PC-3 (cell line): ENCODE measurements around the gene FAM177A1. TPM values are rescaled to one million over a fixed set of nuclear protein-coding genes. Genes with fewer than 3 reads are reported as not detected.
"Not testable (repeated sequence)": the region's sequence is repeated elsewhere in the genome, so short reads cannot be mapped to it uniquely, and the experiment has no call there.

Experiments
- ATAC-seq: fragments of 200-7000 bp; cut with Tn5 transposase; 2 replicates; pipeline ENCODE4 v1.9.1; 2020; ENCODE audit warnings: mild to moderate bottlenecking, moderate library complexity
- BruUV-seq: library from RNA; stranded (reverse); fragments of 400-500 nt; replicated peaks from 2 replicates; lab custom pipeline; 2021; lab: Mats Ljungman, UMichigan
- CTCF ChIA-PET: fragments of 300-600 bp; sonication (Branson Sonifier 250); formaldehyde crosslinking; loops from one replicate; lab custom pipeline; 2022; ENCODE audit warnings: antibody characterized with exemption; lab: Charles Lee
- POLR2A ChIA-PET: fragments of 300-600 bp; sonication (Branson Sonifier 250); formaldehyde crosslinking; loops from one replicate; lab custom pipeline; 2022; ENCODE audit warnings: antibody characterized with exemption; ENCODE audit not compliant: unreplicated experiment; lab: Charles Lee
- DNase-seq: peaks from one replicate; pipeline ENCODE4 v3.0.0-alpha.2; 2015
- H2AFZ ChIP-seq: fragments of 300-600 bp; sonication (generic); 2 replicates; pipeline ENCODE4 v1.6.0; 2016; ENCODE audit warnings: antibody characterized with exemption, low read length
- H3F3A ChIP-seq: fragments of 300-600 bp; sonication (generic); one replicate; pipeline ENCODE4 v1.6.0; 2017; ENCODE audit warnings: antibody characterized with exemption, low read length, control low read depth, mild to moderate bottlenecking; ENCODE audit not compliant: unreplicated experiment
- H3K27ac ChIP-seq: fragments of 300-600 bp; sonication (generic); 2 replicates; pipeline ENCODE4 v1.5.1; 2016; ENCODE audit warnings: mild to moderate bottlenecking, low read length
- H3K27me3 ChIP-seq: fragments of 300-600 bp; sonication (generic); 2 replicates; pipeline ENCODE4 v1.6.1; 2016; ENCODE audit warnings: low read length, mixed read lengths
- H3K36me3 ChIP-seq: fragments of 300-600 bp; sonication (generic); 2 replicates; pipeline ENCODE4 v1.6.1; 2016; ENCODE audit warnings: low read depth, mixed run types, low read length, mixed read lengths
- H3K4me1 ChIP-seq: fragments of 300-600 bp; sonication (generic); 2 replicates; pipeline ENCODE4 v1.5.1; 2016; ENCODE audit warnings: low read length; ENCODE audit not compliant: insufficient read depth
- H3K4me2 ChIP-seq: fragments of 300-600 bp; sonication (generic); 2 replicates; pipeline ENCODE4 v1.6.0; 2016; ENCODE audit warnings: low read length
- H3K4me3 ChIP-seq: fragments of 300-600 bp; sonication (generic); 2 replicates; pipeline ENCODE4 v1.5.1; 2016; ENCODE audit warnings: mild to moderate bottlenecking, low read length, mixed read lengths
- H3K79me2 ChIP-seq: fragments of 300-600 bp; sonication (generic); 2 replicates; pipeline ENCODE4 v1.6.1; 2017; ENCODE audit warnings: low read length, mixed read lengths
- H3K9ac ChIP-seq: fragments of 300-600 bp; sonication (generic); 2 replicates; pipeline ENCODE4 v1.6.0; 2016; ENCODE audit warnings: mild to moderate bottlenecking, low read length
- H3K9me2 ChIP-seq: fragments of 300-600 bp; sonication (generic); replicated peaks from 2 replicates; pipeline ENCODE4 v1.6.1; 2016; ENCODE audit warnings: mixed run types, low read length, mixed read lengths
- H3K9me3 ChIP-seq: fragments of 300-600 bp; sonication (generic); 2 replicates; pipeline ENCODE4 v1.6.1; 2016; ENCODE audit warnings: low read length, mixed read lengths
- H4K20me1 ChIP-seq: fragments of 300-600 bp; sonication (generic); 2 replicates; pipeline ENCODE4 v1.6.1; 2016; ENCODE audit warnings: low read length, mixed read lengths
- CTCF ChIP-seq: fragments of 300-600 bp; sonication (generic); conservative IDR thresholded peaks from 2 replicates; pipeline ENCODE4 v1.5.1; 2017; ENCODE audit warnings: antibody characterized with exemption, low read depth, mild to moderate bottlenecking, low read length
- EZH2 ChIP-seq: fragments of 300-600 bp; sonication (generic); IDR thresholded peaks from one replicate; pipeline ENCODE4 v1.6.1; 2017; ENCODE audit warnings: antibody characterized with exemption, mild to moderate bottlenecking, low read length; ENCODE audit not compliant: unreplicated experiment
- EZH2phosphoT487 ChIP-seq: fragments of 300-600 bp; sonication (generic); IDR thresholded peaks from 2 replicates; pipeline ENCODE4 v1.6.1; 2018; ENCODE audit warnings: mild to moderate bottlenecking, antibody characterized with exemption, low read length, borderline replicate concordance
- intact Hi-C: fragments of 100-400 bp; cut with micrococcal nuclease; formaldehyde crosslinking; loops from 2 replicates; pipeline ENCODE4 v1.9.0; 2023
- total RNA-seq: library from RNA; depleted of rRNA; stranded (reverse); fragments of >200 nt; gene quantifications from 2 replicates; pipeline ENCODE4 v1.2.3, GENCODE V29; 2014

The FAM177A1 gene
- total RNA-seq, 1 experiment from 2014 or later, result 36.2 TPM

- Histone ChIP-seq H3K4me2 (peak overlapping the region; percentile 44), H3K9me2 (no peaks in the 10 kb centered on the region), H3K9me3 (no peaks in the 10 kb centered on the region), H3K4me3 (no peak overlapping the region), H3K27me3 (no peaks in the 10 kb centered on the region), H3K36me3 (peaks cover 4% of the 10 kb centered on the region; the same call in 1 of the 2 replicates), H2AFZ (no peak overlapping the region), H3F3A (no peaks in the 10 kb centered on the region), H3K27ac (peak overlapping the region; percentile 36), H4K20me1 (no peaks in the 10 kb centered on the region), H3K9ac (no peak overlapping the region), H3K79me2 (peaks cover 31% of the 10 kb centered on the region), H3K4me1 (peaks cover 35% of the 10 kb centered on the region)
- ChIA-PET CTCF (interaction anchor here (1.0 kb wide), 1 partner anchor 26 kb away, joined by 3 read pairs; no protein-coding TSS in a partner anchor), POLR2A (interaction anchor here (0.5 to 0.7 kb wide), 2 partner anchors 39 to 63 kb away, joined by 4 to 11 read pairs; no protein-coding TSS in a partner anchor)
- DNase-seq (peak; percentile 75), ATAC-seq (peak; percentile 16)
- BruUV-seq, result no TSS peak
- no peak for TF ChIP-seq EZH2
- intact Hi-C loops, result no loop called here
Measured at GRCh38 chr14:35050652-35051051, 4.6 kb downstream of the FAM177A1 start.

- H3K9ac ChIP-seq, result no peak overlapping the region
- ChIA-PET CTCF (interaction anchor here (0.5 to 1.0 kb wide), 3 partner anchors 9 to 179 kb away, joined by 3 to 6 read pairs (median 3); no protein-coding TSS in a partner anchor), POLR2A (interaction anchor here (0.6 to 1.0 kb wide), 3 partner anchors 8 to 474 kb away, joined by 4 to 6 read pairs (median 4); partner anchors contain the start of gene PPP2R3C)
- H3K4me2 ChIP-seq, result peak overlapping the region; percentile 48
- H3K4me3 ChIP-seq, result no peak overlapping the region
- peak; percentile 88 for ATAC-seq
- H3K9me2 ChIP-seq, result no peaks in the 10 kb centered on the region
- intact Hi-C loops, result no loop called here
- no TSS peak for BruUV-seq
- H3K27me3 ChIP-seq, result no peaks in the 10 kb centered on the region
- TF ChIP-seq CTCF, result no peak
- TF ChIP-seq EZH2phosphoT487, result no peak
- TF ChIP-seq EZH2, result no peak
- H2AFZ ChIP-seq, result no peak overlapping the region
- no peaks in the 10 kb centered on the region for H3F3A ChIP-seq
- H3K4me1 ChIP-seq, result peaks cover 35% of the 10 kb centered on the region
- peak; percentile 78 for DNase-seq
- H4K20me1 ChIP-seq, result no peaks in the 10 kb centered on the region
- peaks cover 29% of the 10 kb centered on the region for H3K79me2 ChIP-seq
- H3K36me3 ChIP-seq, result peaks cover 4% of the 10 kb centered on the region; the same call in 1 of the 2 replicates
- no peaks in the 10 kb centered on the region for H3K9me3 ChIP-seq
- peak overlapping the region; percentile 46 for H3K27ac ChIP-seq
Measured at GRCh38 chr14:35051796-35052195, 5.7 kb downstream of the FAM177A1 start.

- no peak overlapping the region for H3K4me3 ChIP-seq
- no peaks in the 10 kb centered on the region for H4K20me1 ChIP-seq
- no peak overlapping the region for H3K27ac ChIP-seq
- peaks cover 4% of the 10 kb centered on the region; the same call in 1 of the 2 replicates for H3K36me3 ChIP-seq
- H3K4me1 ChIP-seq, result peaks cover 34% of the 10 kb centered on the region
- no peaks in the 10 kb centered on the region for H3K27me3 ChIP-seq
- no peak overlapping the region for H2AFZ ChIP-seq
- no TSS peak for BruUV-seq
- H3K9me3 ChIP-seq, result no peaks in the 10 kb centered on the region
- intact Hi-C loops, result no loop called here
- no peaks in the 10 kb centered on the region for H3F3A ChIP-seq
- CTCF ChIA-PET, result no interaction called here
- peaks cover 20% of the 10 kb centered on the region for H3K79me2 ChIP-seq
- H3K9me2 ChIP-seq, result no peaks in the 10 kb centered on the region
- DNase-seq, result no peak
- POLR2A ChIA-PET, result no interaction called here
- no peak for TF ChIP-seq EZH2
- TF ChIP-seq CTCF, result no peak
- TF ChIP-seq EZH2phosphoT487, result no peak
- ATAC-seq, result no peak
- H3K9ac ChIP-seq, result no peak overlapping the region
- no peak overlapping the region for H3K4me2 ChIP-seq
Measured at GRCh38 chr14:35052637-35053036, 6.6 kb downstream of the FAM177A1 start.

- BruUV-seq, H3K9me3 ChIP-seq, H3K79me2 ChIP-seq, H3F3A ChIP-seq, H3K4me1 ChIP-seq, H4K20me1 ChIP-seq, H3K9ac ChIP-seq, H3K27me3 ChIP-seq, H3K4me3 ChIP-seq, H3K9me2 ChIP-seq, H3K36me3 ChIP-seq, H3K27ac ChIP-seq, H2AFZ ChIP-seq, intact Hi-C loops: not testable (repeated sequence)
- ATAC-seq, result peak; percentile 92
- DNase-seq, result peak; percentile 54
- ChIA-PET POLR2A (interaction anchor here (0.6 kb wide), 2 partner anchors 266 to 1336 kb away, joined by 4 to 5 read pairs; no protein-coding TSS in a partner anchor), CTCF (interaction anchor here (0.6 kb wide), 1 partner anchor 411 kb away, joined by 7 read pairs; no protein-coding TSS in a partner anchor)
- H3K4me2 ChIP-seq, result peak overlapping the region; percentile 9; the same call in 1 of the 2 replicates
Measured at GRCh38 chr14:35061113-35061791, 15.2 kb downstream of the FAM177A1 start.

GRCh38 chr14:35065731-35066130, 19.7 kb downstream of the FAM177A1 start:
- H3F3A ChIP-seq, ATAC-seq, H3K4me1 ChIP-seq, H3K27me3 ChIP-seq, H3K9ac ChIP-seq, DNase-seq, H3K4me3 ChIP-seq, H3K36me3 ChIP-seq, CTCF ChIA-PET, H3K9me2 ChIP-seq, POLR2A ChIA-PET, H3K79me2 ChIP-seq, H3K27ac ChIP-seq, H4K20me1 ChIP-seq, H3K9me3 ChIP-seq, H2AFZ ChIP-seq, BruUV-seq, H3K4me2 ChIP-seq, intact Hi-C loops: not testable (repeated sequence)
